Lower leg skin (tissue), 4 donors: Measurements from ENCODE around the gene TCHP. TPM values are rescaled to one million over a fixed set of nuclear protein-coding genes. Genes with fewer than 3 reads are reported as not detected.

Source experiments
- DNase-seq, 2 donors: peaks; one replicate each; pipeline ENCODE4 v3.0.0-alpha.2; 2019; ENCODE audit warnings: low spot score in 2 of 2
- H3K4me3 ChIP-seq: fragments of 200-600 bp; sonication (generic); 2 replicates; pipeline ENCODE4 v1.5.1; 2017; ENCODE audit warnings: mild to moderate bottlenecking, low read depth; ENCODE audit not compliant: poor library complexity, severe bottlenecking
- POLR2A ChIP-seq, 2 donors: fragments of 450-650 bp; IDR thresholded peaks; one replicate each; pipeline ENCODE4 v1.6.1; 2016 to 2017; ENCODE audit warnings: antibody characterized with exemption in 2 of 2, mild to moderate bottlenecking in 1 of 2, moderate library complexity in 1 of 2
- WGBS, 2 donors: methylation state at CpG; one replicate each; pipeline ENCODE4 v1.1.5; 2018; 5-methylcytosine and 5-hydroxymethylcytosine counted together
- intact Hi-C: fragments of 100-400 bp; cut with DNase I; formaldehyde crosslinking; loops from one replicate; pipeline ENCODE4 v1.15.0; 2023; ENCODE audit warnings: low total_unique reads
- total RNA-seq, 4 donors: library from RNA; depleted of rRNA; stranded (reverse); fragments of >200 nt; gene quantifications; one replicate each; pipeline ENCODE4 v1.1.0, GENCODE V29; 2016
- TF ChIP-seq, protein P1 (sequence below), 3 donors: fragments of 450-650 bp; IDR thresholded peaks; one replicate each; pipeline ENCODE4 v1.5.1; 2016; ENCODE audit warnings: antibody characterized with exemption in 3 of 3, mild to moderate bottlenecking in 3 of 3, moderate library complexity in 2 of 3

Gene TCHP
- total RNA-seq, 4 donors from 2014 or later = 28.3 to 61.5 (median 36.3) TPM

DNA sequence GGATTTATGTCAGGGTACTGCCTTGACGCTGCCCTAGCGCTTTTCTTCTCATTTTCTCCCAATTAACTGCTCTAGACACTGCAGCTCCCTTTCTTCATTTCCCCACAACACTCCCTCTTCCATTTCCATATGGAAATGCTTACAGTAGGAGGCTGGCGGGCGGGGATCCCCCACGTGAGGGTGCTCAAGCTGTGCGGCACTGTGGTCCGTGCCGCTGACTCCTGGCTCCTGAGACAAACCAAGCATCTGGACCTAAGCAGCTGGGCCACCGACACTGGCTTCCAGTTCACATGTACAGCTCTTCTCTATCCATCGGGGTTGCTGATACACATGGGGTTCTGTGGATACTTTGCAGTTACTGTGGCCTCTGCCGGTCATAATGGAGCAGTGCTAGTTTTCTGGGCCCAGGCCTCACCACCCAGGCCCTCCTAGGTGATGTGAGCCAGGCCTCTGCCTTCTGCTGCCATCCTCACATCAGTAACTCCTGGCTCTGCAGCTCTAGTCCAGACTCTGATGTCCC is 20.2 kb downstream of the TCHP start:
- H3K4me3 ChIP-seq = no peak overlapping the region
- intact Hi-C loops = no loop called here
- 84 to 87% methylated on average over 11 of the region's 11 CpGs for WGBS, 2 donors
- DNase-seq = no peak
- no peak for TF ChIP-seq POLR2A (IDR thresholded peaks at IDR 0.05)
- TF ChIP-seq, protein P1, sequence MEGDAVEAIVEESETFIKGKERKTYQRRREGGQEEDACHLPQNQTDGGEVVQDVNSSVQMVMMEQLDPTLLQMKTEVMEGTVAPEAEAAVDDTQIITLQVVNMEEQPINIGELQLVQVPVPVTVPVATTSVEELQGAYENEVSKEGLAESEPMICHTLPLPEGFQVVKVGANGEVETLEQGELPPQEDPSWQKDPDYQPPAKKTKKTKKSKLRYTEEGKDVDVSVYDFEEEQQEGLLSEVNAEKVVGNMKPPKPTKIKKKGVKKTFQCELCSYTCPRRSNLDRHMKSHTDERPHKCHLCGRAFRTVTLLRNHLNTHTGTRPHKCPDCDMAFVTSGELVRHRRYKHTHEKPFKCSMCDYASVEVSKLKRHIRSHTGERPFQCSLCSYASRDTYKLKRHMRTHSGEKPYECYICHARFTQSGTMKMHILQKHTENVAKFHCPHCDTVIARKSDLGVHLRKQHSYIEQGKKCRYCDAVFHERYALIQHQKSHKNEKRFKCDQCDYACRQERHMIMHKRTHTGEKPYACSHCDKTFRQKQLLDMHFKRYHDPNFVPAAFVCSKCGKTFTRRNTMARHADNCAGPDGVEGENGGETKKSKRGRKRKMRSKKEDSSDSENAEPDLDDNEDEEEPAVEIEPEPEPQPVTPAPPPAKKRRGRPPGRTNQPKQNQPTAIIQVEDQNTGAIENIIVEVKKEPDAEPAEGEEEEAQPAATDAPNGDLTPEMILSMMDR (IDR thresholded peaks at IDR 0.05) = no peak

DNA sequence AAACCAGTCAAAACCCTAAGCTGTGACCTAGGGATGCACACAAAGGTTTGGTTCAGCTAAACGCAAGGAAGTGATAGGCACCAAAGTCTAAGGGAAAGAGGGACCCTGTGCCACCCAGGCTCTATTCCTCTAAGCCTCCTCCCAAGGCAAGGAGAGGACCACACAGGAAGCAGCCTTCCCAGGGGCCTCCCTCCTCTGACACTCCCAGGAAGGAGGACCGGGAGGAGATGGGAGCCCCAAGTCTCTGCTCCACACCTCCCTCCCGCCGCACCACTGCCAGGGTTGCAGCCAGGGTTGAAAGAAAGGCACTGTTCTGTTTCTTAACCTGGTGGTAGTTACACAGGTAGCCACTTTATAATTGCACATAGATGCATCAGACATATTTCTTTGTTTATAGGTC is 21.9 kb downstream of the TCHP start:
- 70 to 73% methylated on average over 4 of the region's 4 CpGs for WGBS, 2 donors
- TF ChIP-seq POLR2A (IDR thresholded peaks at IDR 0.05) = no peak
- TF ChIP-seq, protein P1 (IDR thresholded peaks at IDR 0.05) = no peak
- intact Hi-C loops = no loop called here
- H3K4me3 ChIP-seq = no peak overlapping the region
- DNase-seq = no peak

DNA sequence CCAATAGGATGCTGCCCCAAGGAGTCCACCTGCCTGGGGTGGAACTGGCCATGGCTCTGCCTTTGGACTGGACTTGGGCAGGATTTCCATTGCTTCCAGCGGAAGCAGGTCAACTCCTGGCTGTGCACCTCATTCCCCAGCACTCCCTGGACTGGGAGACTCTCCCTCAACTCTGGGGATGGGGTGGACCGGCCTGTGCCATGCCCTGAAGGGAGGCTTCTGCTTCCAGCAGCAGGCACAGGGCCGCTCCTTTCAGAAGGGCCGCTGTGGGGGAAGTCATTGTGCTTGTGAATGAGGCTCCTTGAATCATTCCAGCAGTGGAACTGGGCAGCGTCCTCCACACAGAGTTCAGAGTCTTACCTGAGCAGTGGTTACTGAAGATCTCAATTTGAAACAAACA is 23.0 kb downstream of the TCHP start:
- 76 to 87% methylated on average over 3 to 5 of the region's 5 CpGs for WGBS, 2 donors
- DNase-seq = no peak
- TF ChIP-seq POLR2A (IDR thresholded peaks at IDR 0.05) = no peak
- TF ChIP-seq, protein P1 (IDR thresholded peaks at IDR 0.05) = no peak
- H3K4me3 ChIP-seq = no peak overlapping the region
- intact Hi-C loops = no loop called here

DNA sequence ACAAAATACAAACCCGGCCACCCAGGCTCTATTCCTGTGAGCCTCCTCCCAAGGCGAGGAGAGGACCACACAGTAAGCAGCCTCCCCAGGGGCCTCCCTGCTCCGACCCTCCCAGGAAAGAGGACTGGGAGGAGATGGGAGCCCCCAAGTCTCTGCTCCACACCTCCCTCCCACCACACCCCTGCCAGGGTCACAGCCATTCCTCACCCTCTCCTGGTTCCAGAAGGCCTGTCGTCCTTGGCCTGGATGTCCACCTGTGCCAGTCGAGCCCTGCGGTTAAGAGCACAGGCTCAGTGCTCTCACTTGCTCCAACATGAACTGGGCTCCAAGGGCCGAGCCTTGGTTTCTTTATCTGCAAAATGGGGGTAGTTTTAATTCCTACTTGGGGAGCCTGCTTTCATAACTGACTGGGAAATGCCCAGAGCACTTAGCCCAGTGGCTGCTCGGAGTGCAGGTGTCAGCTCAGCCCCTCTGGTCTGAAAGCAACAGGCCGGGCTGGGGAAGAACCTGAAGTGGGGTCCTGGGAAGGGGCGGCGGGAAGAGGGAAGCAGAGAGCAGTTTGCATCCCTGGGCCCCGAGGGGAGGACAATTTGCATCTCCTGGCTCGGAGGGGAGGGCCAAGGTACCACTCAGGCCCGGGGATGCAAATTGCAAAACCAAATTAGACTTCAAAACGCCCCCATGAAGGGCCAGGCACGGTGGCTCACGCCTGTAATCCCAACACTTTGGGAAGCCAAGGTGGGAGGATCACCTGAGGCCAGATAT is 23.6 kb downstream of the TCHP start:
- no peak overlapping the region for H3K4me3 ChIP-seq
- DNase-seq = no peak
- TF ChIP-seq, protein P1 (IDR thresholded peaks at IDR 0.05) = no peak
- TF ChIP-seq POLR2A (IDR thresholded peaks at IDR 0.05) = no peak
- intact Hi-C loops = no loop called here
- 77 to 81% methylated on average over 17 of the region's 17 CpGs for WGBS, 2 donors

DNA sequence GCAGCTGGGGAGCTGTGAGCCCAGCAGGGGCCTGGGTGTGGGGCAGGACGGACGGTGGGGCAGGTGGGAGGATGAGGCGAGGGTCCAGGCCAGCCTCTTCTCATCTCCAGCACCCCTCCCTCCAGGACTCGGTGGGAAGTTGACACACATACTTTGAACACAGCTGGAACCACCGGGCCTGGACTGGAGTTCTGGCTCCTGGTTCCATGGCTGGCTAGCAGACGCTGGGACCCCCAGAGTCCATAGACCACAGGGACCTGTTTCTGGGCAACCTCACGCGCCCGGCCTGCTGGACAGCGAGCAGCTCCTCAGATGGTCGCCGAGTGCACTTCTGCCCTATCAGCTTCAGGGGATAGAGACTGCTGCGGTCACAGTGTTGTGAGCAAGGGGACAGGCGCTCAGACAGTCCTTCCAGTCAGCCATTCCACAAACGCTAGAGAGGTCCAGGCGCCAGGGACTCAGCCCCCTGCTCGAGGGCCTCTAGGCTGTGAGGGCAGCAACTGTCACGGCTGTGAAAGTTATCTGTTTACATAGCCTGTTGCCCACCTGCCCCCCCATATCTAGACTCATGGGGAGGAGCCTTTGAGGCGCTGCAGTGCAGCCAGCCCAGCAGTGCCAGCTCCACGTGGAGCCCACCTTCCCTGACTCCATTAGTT is 25.2 kb downstream of the TCHP start:
- no peak overlapping the region for H3K4me3 ChIP-seq
- WGBS, 2 donors = 78 to 81% methylated on average over 18 to 19 of the region's 20 CpGs
- intact Hi-C loops = no loop called here
- no peak for DNase-seq
- no peak for TF ChIP-seq POLR2A (IDR thresholded peaks at IDR 0.05)
- TF ChIP-seq, protein P1 (IDR thresholded peaks at IDR 0.05) = no peak
